Ovary (tissue), 3 donors: ENCODE measurements around the gene P3H2.

Experiments
- POLR2A ChIP-seq: fragments of 450-650 bp; IDR thresholded peaks from one replicate; pipeline ENCODE4 v1.6.1; 2017; ENCODE audit warnings: antibody characterized with exemption, mild to moderate bottlenecking, moderate library complexity
- TF ChIP-seq, protein P1 (sequence below), 3 donors: fragments of 450-650 bp in 2 of 3; fragments of 200-600 bp in 1 of 3; IDR thresholded peaks; one replicate each; pipeline versions ENCODE4 v1.5.1 to v1.8.0; 2016 to 2022; ENCODE audit warnings: antibody characterized with exemption in 3 of 3, mild to moderate bottlenecking in 1 of 3
- donor health status: DM: no; HTN: no; CAD: no.

- TF ChIP-seq, protein P1, sequence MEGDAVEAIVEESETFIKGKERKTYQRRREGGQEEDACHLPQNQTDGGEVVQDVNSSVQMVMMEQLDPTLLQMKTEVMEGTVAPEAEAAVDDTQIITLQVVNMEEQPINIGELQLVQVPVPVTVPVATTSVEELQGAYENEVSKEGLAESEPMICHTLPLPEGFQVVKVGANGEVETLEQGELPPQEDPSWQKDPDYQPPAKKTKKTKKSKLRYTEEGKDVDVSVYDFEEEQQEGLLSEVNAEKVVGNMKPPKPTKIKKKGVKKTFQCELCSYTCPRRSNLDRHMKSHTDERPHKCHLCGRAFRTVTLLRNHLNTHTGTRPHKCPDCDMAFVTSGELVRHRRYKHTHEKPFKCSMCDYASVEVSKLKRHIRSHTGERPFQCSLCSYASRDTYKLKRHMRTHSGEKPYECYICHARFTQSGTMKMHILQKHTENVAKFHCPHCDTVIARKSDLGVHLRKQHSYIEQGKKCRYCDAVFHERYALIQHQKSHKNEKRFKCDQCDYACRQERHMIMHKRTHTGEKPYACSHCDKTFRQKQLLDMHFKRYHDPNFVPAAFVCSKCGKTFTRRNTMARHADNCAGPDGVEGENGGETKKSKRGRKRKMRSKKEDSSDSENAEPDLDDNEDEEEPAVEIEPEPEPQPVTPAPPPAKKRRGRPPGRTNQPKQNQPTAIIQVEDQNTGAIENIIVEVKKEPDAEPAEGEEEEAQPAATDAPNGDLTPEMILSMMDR (IDR thresholded peaks at IDR 0.05), result no peak
- TF ChIP-seq POLR2A, result no peak
Observed at GRCh38 chr3:190074817-190075216, 45.9 kb downstream of the P3H2 start.
